ENCODE measurements around the gene SECISBP2L.

DNA sequence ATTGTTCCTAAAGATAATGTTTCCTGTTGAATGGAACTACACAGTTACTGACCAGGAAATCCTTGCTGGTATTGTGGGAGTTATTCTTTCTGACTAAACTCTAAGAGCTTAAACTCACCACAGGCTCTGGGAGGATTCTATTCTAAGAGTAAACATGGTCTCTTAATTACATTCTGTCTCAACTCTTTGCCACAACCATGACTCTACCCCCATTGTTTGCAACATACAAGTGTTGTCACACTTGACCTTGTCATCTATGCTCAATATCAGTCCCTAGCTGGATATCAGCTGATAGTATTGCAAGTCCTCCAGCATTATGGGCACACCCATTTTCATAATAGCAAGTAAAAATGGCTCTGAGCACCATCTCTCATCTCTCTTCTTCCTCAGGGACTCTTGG lies 29.6 kb upstream of the SECISBP2L start:
- TF ChIP-seq CTCF (IDR thresholded peaks at IDR 0.05) (no peak), POLR2A (IDR thresholded peaks at IDR 0.05) (no peak)
